ENCODE results near the gene ACOXL. TPM values are rescaled to one million over a fixed set of nuclear protein-coding genes. Genes with fewer than 3 reads are reported as not detected.
"Not testable (repeated sequence)": the region's sequence is repeated elsewhere in the genome, so short reads cannot be mapped to it uniquely, and the experiment has no call there.

ACOXL gene
- total RNA-seq, 5 donors from 2014 or later (not counting 1 experiment from before 2014, with no cell fraction given), result 0.10 TPM; not detected in 4

DNA sequence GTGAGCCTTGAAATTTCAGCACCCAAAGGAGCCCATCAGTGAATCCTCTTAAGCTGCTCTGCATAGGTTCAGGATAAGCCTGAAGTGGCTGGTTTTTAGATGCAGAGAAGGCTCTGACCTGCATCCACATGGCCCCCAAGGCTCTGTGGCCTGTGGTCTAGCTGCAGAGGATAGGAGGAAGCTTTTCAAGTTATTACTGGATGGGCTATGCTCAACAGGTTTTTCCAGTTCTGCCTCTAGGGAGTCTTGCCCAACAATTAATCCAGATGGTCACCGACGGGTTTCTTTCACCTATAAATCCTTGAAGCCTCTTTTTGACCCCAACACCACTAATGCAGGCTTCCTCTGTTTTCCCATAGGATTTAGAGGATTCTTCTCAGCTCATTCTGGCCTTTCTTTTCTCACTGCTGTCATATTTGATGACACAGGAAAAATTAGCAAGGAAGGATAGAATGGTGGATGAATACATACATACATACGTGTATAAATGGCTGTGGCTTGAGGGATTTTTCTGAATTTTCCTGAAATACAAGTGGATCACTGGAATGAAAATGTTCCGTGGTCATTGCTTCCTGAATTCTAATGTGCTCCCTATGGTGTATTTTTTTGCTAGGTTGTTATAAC lies 336.2 kb downstream of the ACOXL start:
- no peaks in the 10 kb centered on the region for H3K27me3 ChIP-seq (replicated peaks in 1 of 2; ENCODE audit: control insufficient read depth in 2 of 2, extremely low read depth in 1 of 2, insufficient read depth in 2 of 2, low read length in 1 of 2)

DNA sequence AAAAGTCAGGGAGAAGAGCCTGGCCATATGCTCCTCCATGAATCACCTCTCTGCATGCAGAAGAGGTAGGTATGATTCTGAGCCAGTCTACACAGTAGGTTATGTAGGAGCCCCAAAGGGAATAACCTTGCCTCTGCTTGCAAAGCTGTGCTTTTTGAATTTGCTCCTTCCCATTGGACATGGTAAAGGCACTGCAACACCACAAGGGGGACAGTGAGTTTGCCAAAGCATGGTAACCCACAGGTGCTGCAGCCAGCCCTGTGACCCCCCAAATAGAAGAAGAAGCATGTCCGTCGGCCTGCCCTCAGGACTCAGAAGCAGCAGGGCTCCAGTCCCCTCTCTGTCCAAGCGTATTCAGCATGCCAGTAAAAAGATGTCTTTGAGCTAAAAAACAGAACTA lies 337.3 kb downstream of the ACOXL start:
- peaks cover 4 to 7% (median 7%) of the 10 kb centered on the region in 3 donors for H3K4me1 Mint-ChIP-seq
- 84% methylated on average over 3 of the region's 3 CpGs for WGBS (ENCODE audit: insufficient coverage)
- no peaks in the 10 kb centered on the region for H3K9me3 ChIP-seq
- CTCF ChIA-PET, result interaction anchor here in 1 of 2 donors (0.9 kb wide), 1 partner anchor 14 kb away, joined by 3 read pairs; no protein-coding TSS in a partner anchor
- H3K27me3 ChIP-seq (replicated peaks in 1 of 2; ENCODE audit: control insufficient read depth in 2 of 2, extremely low read depth in 1 of 2, insufficient read depth in 2 of 2, low read length in 1 of 2), result no peaks in the 10 kb centered on the region
- DNase-seq (no peak), ATAC-seq (replicated peaks in 1 of 4) (no peak)
- H3K4me3 ChIP-seq (ENCODE audit: control insufficient read depth in 1 of 2, extremely low read depth in 1 of 2, low read length in 1 of 2), result no peak overlapping the region
- H3K36me3 ChIP-seq (ENCODE audit: control insufficient read depth in 2 of 2, extremely low read depth in 1 of 2, insufficient read depth in 1 of 2, low read length in 1 of 2), result no peaks in the 10 kb centered on the region
- POLR2A ChIA-PET, result no interaction called here
- H3K27me3 Mint-ChIP-seq, result peaks cover 0 to 2% of the 10 kb centered on the region in 2 donors
- H3K36me3 Mint-ChIP-seq, result no peaks in the 10 kb centered on the region
- H3K4me1 ChIP-seq (ENCODE audit: control insufficient read depth in 1 of 2, extremely low read depth in 1 of 2, insufficient read depth in 2 of 2, low read length in 2 of 2), result peaks cover 0 to 3% of the 10 kb centered on the region in 2 experiments
- H3K4me3 Mint-ChIP-seq, result no peak overlapping the region
- H3K9me3 Mint-ChIP-seq, result peaks cover 0 to 10% (median 8%) of the 10 kb centered on the region in 3 donors
- no peak overlapping the region for H3K27ac ChIP-seq (ENCODE audit: low read length)
- H3K27ac Mint-ChIP-seq, result no peak overlapping the region

More for the DNA sequence above, 336.2 kb downstream of the ACOXL start:
- H3K4me3 Mint-ChIP-seq, result no peak overlapping the region
- CTCF ChIA-PET, result no interaction called here
- Histone ChIP-seq H3K27ac (ENCODE audit: low read length) (no peak overlapping the region), H3K4me3 (ENCODE audit: control insufficient read depth in 1 of 2, extremely low read depth in 1 of 2, low read length in 1 of 2) (no peak overlapping the region), H3K4me1 (ENCODE audit: control insufficient read depth in 1 of 2, extremely low read depth in 1 of 2, insufficient read depth in 2 of 2, low read length in 2 of 2) (peaks cover 0 to 3% of the 10 kb centered on the region in 2 experiments), H3K9me3 (no peaks in the 10 kb centered on the region), H3K36me3 (ENCODE audit: control insufficient read depth in 2 of 2, extremely low read depth in 1 of 2, insufficient read depth in 1 of 2, low read length in 1 of 2) (no peaks in the 10 kb centered on the region)
- POLR2A ChIA-PET, result no interaction called here
- H3K27me3 Mint-ChIP-seq, result peaks cover 0 to 3% of the 10 kb centered on the region in 2 donors
- no peak overlapping the region for H3K27ac Mint-ChIP-seq
- no peak for ATAC-seq (replicated peaks in 1 of 4)
- H3K36me3 Mint-ChIP-seq, result no peaks in the 10 kb centered on the region
- peaks cover 4 to 7% (median 7%) of the 10 kb centered on the region in 3 donors for H3K4me1 Mint-ChIP-seq
- DNase-seq, result no peak
- peaks cover 0 to 3% (median 2%) of the 10 kb centered on the region in 3 donors for H3K9me3 Mint-ChIP-seq
- 87% methylated on average over 3 of the region's 4 CpGs for WGBS (ENCODE audit: insufficient coverage)

DNA sequence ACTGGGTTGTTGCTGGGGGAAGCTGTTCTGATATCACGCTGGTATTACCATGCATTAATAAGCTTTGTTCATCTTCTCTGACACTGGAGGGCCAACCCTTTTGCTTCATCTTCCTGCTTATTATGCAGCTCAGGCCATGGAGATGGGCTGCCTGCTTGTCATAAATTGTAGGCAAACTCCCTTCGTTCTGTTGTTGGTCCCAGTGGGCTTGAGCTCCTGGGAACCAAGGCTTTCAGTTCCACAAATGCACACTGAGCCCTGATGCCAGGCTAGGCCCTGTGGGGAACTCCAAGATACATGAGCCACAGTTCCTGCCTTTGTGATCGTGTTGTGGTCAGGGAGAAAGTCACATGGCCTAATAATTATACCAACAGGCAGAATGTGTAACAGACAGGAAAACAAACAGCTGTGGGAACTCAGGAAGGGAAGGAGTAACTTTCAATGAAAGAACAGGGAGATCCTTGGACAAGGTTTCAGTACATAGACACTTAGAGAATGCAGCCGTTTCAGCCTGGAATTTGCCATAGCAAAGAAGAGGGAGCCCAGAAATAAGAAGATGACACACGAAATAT lies 339.3 kb downstream of the ACOXL start:
- H3K27me3 Mint-ChIP-seq, result peaks cover 0 to 3% of the 10 kb centered on the region in 2 donors
- no peak overlapping the region for H3K27ac Mint-ChIP-seq
- H3K27ac ChIP-seq (ENCODE audit: low read length), result no peak overlapping the region
- 79% methylated on average over 2 of the region's 5 CpGs for WGBS (ENCODE audit: insufficient coverage)
- peaks cover 3% of the 10 kb centered on the region for H3K9me3 ChIP-seq
- ATAC-seq (replicated peaks in 1 of 4) (no peak), DNase-seq (no peak)
- H3K9me3 Mint-ChIP-seq, result peaks cover 10 to 25% (median 19%) of the 10 kb centered on the region in 3 donors
- no peaks in the 10 kb centered on the region for H3K4me1 Mint-ChIP-seq
- no peaks in the 10 kb centered on the region for H3K4me1 ChIP-seq (ENCODE audit: control insufficient read depth in 1 of 2, extremely low read depth in 1 of 2, insufficient read depth in 2 of 2, low read length in 2 of 2)
- H3K36me3 Mint-ChIP-seq, result no peaks in the 10 kb centered on the region
- no peak overlapping the region for H3K4me3 ChIP-seq (ENCODE audit: control insufficient read depth in 1 of 2, extremely low read depth in 1 of 2, low read length in 1 of 2)
- ChIA-PET CTCF (no interaction called here), POLR2A (no interaction called here)
- no peaks in the 10 kb centered on the region for H3K27me3 ChIP-seq (replicated peaks in 1 of 2; ENCODE audit: control insufficient read depth in 2 of 2, extremely low read depth in 1 of 2, insufficient read depth in 2 of 2, low read length in 1 of 2)
- no peaks in the 10 kb centered on the region for H3K36me3 ChIP-seq (ENCODE audit: control insufficient read depth in 2 of 2, extremely low read depth in 1 of 2, insufficient read depth in 1 of 2, low read length in 1 of 2)
- H3K4me3 Mint-ChIP-seq, result no peak overlapping the region

DNA sequence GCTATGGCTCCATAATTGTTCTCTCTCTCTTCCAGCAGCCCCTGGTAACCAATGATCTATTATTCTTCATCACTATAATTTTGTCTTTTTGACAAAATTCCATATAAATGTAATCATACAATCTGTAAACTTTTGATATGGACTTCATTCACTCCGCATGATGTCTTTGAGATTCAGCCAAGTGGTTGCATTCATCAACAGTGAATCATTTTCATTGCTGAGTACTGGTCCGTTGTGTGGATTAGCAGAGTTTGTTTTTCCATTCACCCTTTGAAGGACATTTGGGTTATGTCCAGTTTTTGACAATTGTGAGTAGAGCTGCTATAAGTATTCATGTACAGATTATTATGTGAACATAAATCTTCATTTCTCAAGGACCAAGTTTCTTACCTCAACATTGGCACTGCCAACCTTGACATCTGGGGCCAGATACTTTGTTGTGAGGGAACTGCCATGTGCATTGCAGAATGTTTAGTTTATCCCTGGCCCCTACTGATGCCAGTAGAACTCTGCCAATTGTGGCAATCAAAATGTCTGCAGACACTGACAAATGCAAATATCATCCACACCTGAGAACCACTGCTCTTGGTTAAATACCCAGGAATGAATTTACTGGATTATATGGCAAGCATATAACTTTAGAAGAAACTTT lies 340.0 kb downstream of the ACOXL start:
- no peak overlapping the region for H3K4me3 ChIP-seq (ENCODE audit: control insufficient read depth in 1 of 2, extremely low read depth in 1 of 2, low read length in 1 of 2)
- DNase-seq (no peak), ATAC-seq (replicated peaks in 1 of 4) (no peak)
- H3K9me3 ChIP-seq, result peaks cover 3% of the 10 kb centered on the region
- no peaks in the 10 kb centered on the region for H3K27me3 ChIP-seq (replicated peaks in 1 of 2; ENCODE audit: control insufficient read depth in 2 of 2, extremely low read depth in 1 of 2, insufficient read depth in 2 of 2, low read length in 1 of 2)
- Mint-ChIP-seq H3K27me3 (peaks cover 0 to 5% of the 10 kb centered on the region in 2 donors), H3K4me3 (no peak overlapping the region), H3K27ac (no peak overlapping the region), H3K36me3 (no peaks in the 10 kb centered on the region), H3K9me3 (peaks cover 10 to 28% (median 21%) of the 10 kb centered on the region in 3 donors), H3K4me1 (no peaks in the 10 kb centered on the region)
- CTCF ChIA-PET, result no interaction called here
- H3K36me3 ChIP-seq (ENCODE audit: control insufficient read depth in 2 of 2, extremely low read depth in 1 of 2, insufficient read depth in 1 of 2, low read length in 1 of 2), result no peaks in the 10 kb centered on the region
- no peak overlapping the region for H3K27ac ChIP-seq (ENCODE audit: low read length)
- no peaks in the 10 kb centered on the region for H3K4me1 ChIP-seq (ENCODE audit: control insufficient read depth in 1 of 2, extremely low read depth in 1 of 2, insufficient read depth in 2 of 2, low read length in 2 of 2)
- 100% methylated on average over 1 of the region's 2 CpGs for WGBS (ENCODE audit: insufficient coverage)
- POLR2A ChIA-PET, result no interaction called here

DNA sequence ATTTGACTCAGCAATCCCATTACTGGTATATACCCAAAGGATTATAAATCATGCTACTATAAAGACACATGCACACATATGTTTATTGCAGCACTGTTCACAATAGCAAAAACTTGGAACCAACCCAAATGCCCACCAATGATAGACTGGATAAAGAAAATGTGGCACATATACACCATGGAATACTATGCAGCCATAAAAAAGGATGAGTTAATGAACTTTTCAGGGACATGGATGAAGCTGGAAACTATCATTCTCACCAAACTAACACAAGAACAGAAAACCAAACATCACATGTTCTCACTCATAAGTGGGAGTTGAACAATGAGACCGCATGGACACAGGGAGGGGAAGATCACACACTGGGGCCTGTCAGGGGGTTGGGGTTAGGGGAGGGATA lies 350.3 kb downstream of the ACOXL start:
- H3K4me1 ChIP-seq (ENCODE audit: control insufficient read depth in 1 of 2, extremely low read depth in 1 of 2, insufficient read depth in 2 of 2, low read length in 2 of 2); H3K9me3 ChIP-seq; H3K4me3 Mint-ChIP-seq; H3K27ac Mint-ChIP-seq; H3K36me3 ChIP-seq (ENCODE audit: control insufficient read depth in 2 of 2, extremely low read depth in 1 of 2, insufficient read depth in 1 of 2, low read length in 1 of 2); H3K4me3 ChIP-seq (ENCODE audit: control insufficient read depth in 1 of 2, extremely low read depth in 1 of 2, low read length in 1 of 2); H3K9me3 Mint-ChIP-seq; POLR2A ChIA-PET; H3K27ac ChIP-seq (ENCODE audit: low read length); DNase-seq; ATAC-seq (replicated peaks in 1 of 4); H3K27me3 ChIP-seq (replicated peaks in 1 of 2; ENCODE audit: control insufficient read depth in 2 of 2, extremely low read depth in 1 of 2, insufficient read depth in 2 of 2, low read length in 1 of 2); CTCF ChIA-PET; H3K36me3 Mint-ChIP-seq: not testable (repeated sequence)
- Mint-ChIP-seq H3K4me1 (peaks cover 2 to 15% (median 7%) of the 10 kb centered on the region in 3 donors), H3K27me3 (peaks cover 32 to 64% of the 10 kb centered on the region in 2 donors)
- no CpG with 5 or more reads among the region's 1 CpG for WGBS (ENCODE audit: insufficient coverage)

DNA sequence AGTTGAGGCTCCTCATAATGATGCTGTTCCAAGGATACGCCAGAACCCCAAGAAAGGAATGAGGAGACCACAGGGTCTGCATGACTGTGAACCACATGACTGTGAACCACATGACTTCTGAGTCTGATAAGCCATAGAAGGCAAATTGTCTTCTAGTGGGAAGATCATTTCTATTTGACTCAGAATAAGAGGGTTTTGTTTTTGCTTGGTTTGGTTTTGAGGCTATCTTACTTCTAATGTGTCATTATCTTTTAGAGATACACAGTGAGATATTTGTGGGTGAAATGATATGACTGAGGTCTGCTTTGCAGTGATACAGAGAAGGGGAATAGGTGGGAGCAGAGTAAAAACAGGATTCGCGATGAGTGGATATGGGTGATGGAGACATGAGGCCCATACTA lies 359.4 kb downstream of the ACOXL start:
- Mint-ChIP-seq H3K27me3 (peaks cover 4 to 21% of the 10 kb centered on the region in 2 donors), H3K36me3 (no peaks in the 10 kb centered on the region), H3K9me3 (no peaks in the 10 kb centered on the region), H3K4me1 (no peaks in the 10 kb centered on the region), H3K4me3 (no peak overlapping the region), H3K27ac (no peak overlapping the region)
- ChIA-PET POLR2A (interaction anchor here in 1 of 2 donors (1.1 kb wide), 1 partner anchor 21 kb away, joined by 4 read pairs; no protein-coding TSS in a partner anchor), CTCF (no interaction called here)
- H3K27me3 ChIP-seq (replicated peaks in 1 of 2; ENCODE audit: control insufficient read depth in 2 of 2, extremely low read depth in 1 of 2, insufficient read depth in 2 of 2, low read length in 1 of 2), result peaks cover 0 to 3% of the 10 kb centered on the region in 2 experiments
- H3K27ac ChIP-seq (ENCODE audit: low read length), result no peak overlapping the region
- 62% methylated on average over 3 of the region's 3 CpGs for WGBS (ENCODE audit: insufficient coverage)
- ATAC-seq (replicated peaks in 1 of 4) (no peak), DNase-seq (no peak)
- no peaks in the 10 kb centered on the region for H3K4me1 ChIP-seq (ENCODE audit: control insufficient read depth in 1 of 2, extremely low read depth in 1 of 2, insufficient read depth in 2 of 2, low read length in 2 of 2)
- H3K36me3 ChIP-seq (ENCODE audit: control insufficient read depth in 2 of 2, extremely low read depth in 1 of 2, insufficient read depth in 1 of 2, low read length in 1 of 2), result no peaks in the 10 kb centered on the region
- H3K9me3 ChIP-seq, result no peaks in the 10 kb centered on the region
- no peak overlapping the region for H3K4me3 ChIP-seq (ENCODE audit: control insufficient read depth in 1 of 2, extremely low read depth in 1 of 2, low read length in 1 of 2)
